Vagina (tissue), 2 donors: Measurements from ENCODE around the gene CARD9. TPM values are rescaled to one million over a fixed set of nuclear protein-coding genes. Genes with fewer than 3 reads are reported as not detected.

Source experiments
- DNase-seq, 2 donors: peaks; one replicate each; pipeline ENCODE4 v3.0.0-alpha.2; 2017; ENCODE audit errors: extremely low spot score in 2 of 2
- H3K27ac ChIP-seq: fragments of 200-600 bp; sonication (generic); one replicate; pipeline ENCODE4 v1.5.1; 2019
- H3K27me3 ChIP-seq: fragments of 200-600 bp; sonication (generic); one replicate; pipeline ENCODE4 v1.5.1; 2019
- H3K36me3 ChIP-seq, 2 donors: fragments of 200-600 bp; sonication (generic); one replicate each; pipeline ENCODE4 v1.5.1; 2017 to 2019
- H3K4me1 ChIP-seq: fragments of 200-600 bp; sonication (generic); one replicate; pipeline ENCODE4 v1.5.1; 2019
- H3K4me3 ChIP-seq, 2 donors: fragments of 200-600 bp; sonication (generic); 1 replicate in 1 of 2; 2 replicates in 1 of 2; pipeline ENCODE4 v1.5.1; 2016 to 2019
- H3K9me3 ChIP-seq: fragments of 200-600 bp; sonication (generic); one replicate; pipeline ENCODE4 v1.5.1; 2019
- POLR2A ChIP-seq, 2 donors: fragments of 450-650 bp; IDR thresholded peaks; one replicate each; pipeline ENCODE4 v1.6.1; 2017; ENCODE audit warnings: antibody characterized with exemption in 2 of 2, mild to moderate bottlenecking in 2 of 2, moderate library complexity in 2 of 2
- POLR2AphosphoS5 ChIP-seq, 2 donors: sonication (generic); formaldehyde crosslinking; IDR thresholded peaks; one replicate each; pipeline ENCODE4 v1.9.0; 2017; ENCODE audit warnings: antibody characterized with exemption in 2 of 2, mild to moderate bottlenecking in 2 of 2, low read depth in 1 of 2; ENCODE audit not compliant: insufficient read depth in 1 of 2
- intact Hi-C: fragments of 100-400 bp; cut with DNase I; formaldehyde crosslinking; loops from one replicate; pipeline ENCODE4 v1.15.1; 2023
- total RNA-seq: library from RNA; depleted of rRNA; stranded (reverse); fragments of >200 nt; gene quantifications from one replicate; pipeline ENCODE4 v1.2.3, GENCODE V29; 2016
- TF ChIP-seq, protein P1 (sequence below), 3 experiments: fragments of 450-650 bp in 2 of 3; fragments of 200-600 bp in 1 of 3; sonication (generic) in 1 of 3; IDR thresholded peaks; one replicate each; pipeline ENCODE4 v1.5.1; 2017 to 2019; ENCODE audit warnings: antibody characterized with exemption in 3 of 3, mild to moderate bottlenecking in 2 of 3, moderate library complexity in 2 of 3

Gene CARD9
- total RNA-seq, 1 donor from 2014 or later = 16.9 TPM

DNA sequence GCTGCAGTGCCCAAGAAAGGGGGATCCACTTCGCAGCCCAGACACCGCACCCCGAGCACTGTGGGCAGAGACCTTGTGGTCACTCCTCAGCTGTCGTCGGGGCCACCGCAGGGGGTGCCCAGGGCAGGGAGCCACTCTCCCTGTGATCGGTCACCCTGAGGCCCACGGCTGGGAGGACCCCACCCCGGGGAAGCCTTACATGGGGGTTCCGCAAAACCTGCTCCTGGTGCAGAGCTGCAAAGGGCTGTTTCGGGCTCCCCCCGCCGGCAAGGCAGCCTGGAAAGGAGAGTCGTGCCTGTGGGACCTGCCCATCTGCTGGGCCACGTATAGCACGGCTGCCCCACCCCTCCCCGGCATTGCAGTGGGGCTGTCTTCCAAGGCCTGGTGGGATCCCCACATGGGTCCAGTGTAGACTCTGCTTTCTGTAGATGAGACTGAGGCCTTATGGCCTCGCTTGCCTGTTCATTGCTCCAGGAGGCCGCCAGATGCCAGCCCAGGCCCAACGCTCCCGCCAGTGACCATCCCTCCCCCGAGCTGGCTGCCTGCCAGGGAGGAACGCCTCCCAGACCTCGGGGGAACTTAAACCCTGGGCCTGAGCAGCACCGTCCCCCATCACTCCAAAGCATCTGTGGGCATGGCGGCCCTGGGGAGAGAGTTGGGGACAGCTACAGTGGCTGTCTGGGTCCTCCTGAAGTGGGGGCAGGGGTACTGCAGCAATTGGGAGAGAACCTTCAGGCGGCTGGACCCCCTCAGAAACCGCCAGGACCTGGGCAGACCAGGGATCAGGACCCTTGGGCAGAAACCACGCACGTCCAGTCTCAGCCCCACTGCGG is 8.3 kb downstream of the CARD9 start:
- no peak for DNase-seq
- H3K27me3 ChIP-seq = no peaks in the 10 kb centered on the region
- intact Hi-C loops = loop anchor here (5.0 to 10.0 kb wide), 2 partner anchors 50 to 163 kb away; no protein-coding TSS in a partner anchor
- no peaks in the 10 kb centered on the region for H3K9me3 ChIP-seq
- H3K27ac ChIP-seq = no peak overlapping the region
- peaks cover 39% of the 10 kb centered on the region for H3K4me1 ChIP-seq
- no peak overlapping the region for H3K4me3 ChIP-seq
- TF ChIP-seq, protein P1, sequence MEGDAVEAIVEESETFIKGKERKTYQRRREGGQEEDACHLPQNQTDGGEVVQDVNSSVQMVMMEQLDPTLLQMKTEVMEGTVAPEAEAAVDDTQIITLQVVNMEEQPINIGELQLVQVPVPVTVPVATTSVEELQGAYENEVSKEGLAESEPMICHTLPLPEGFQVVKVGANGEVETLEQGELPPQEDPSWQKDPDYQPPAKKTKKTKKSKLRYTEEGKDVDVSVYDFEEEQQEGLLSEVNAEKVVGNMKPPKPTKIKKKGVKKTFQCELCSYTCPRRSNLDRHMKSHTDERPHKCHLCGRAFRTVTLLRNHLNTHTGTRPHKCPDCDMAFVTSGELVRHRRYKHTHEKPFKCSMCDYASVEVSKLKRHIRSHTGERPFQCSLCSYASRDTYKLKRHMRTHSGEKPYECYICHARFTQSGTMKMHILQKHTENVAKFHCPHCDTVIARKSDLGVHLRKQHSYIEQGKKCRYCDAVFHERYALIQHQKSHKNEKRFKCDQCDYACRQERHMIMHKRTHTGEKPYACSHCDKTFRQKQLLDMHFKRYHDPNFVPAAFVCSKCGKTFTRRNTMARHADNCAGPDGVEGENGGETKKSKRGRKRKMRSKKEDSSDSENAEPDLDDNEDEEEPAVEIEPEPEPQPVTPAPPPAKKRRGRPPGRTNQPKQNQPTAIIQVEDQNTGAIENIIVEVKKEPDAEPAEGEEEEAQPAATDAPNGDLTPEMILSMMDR (IDR thresholded peaks at IDR 0.05) = no peak
- TF ChIP-seq POLR2AphosphoS5 (IDR thresholded peaks at IDR 0.05; ENCODE audit: insufficient read depth in 1 of 2, low read depth in 1 of 2) = no peak
- TF ChIP-seq POLR2A (IDR thresholded peaks at IDR 0.05) = no peak
- no peaks in the 10 kb centered on the region for H3K36me3 ChIP-seq

DNA sequence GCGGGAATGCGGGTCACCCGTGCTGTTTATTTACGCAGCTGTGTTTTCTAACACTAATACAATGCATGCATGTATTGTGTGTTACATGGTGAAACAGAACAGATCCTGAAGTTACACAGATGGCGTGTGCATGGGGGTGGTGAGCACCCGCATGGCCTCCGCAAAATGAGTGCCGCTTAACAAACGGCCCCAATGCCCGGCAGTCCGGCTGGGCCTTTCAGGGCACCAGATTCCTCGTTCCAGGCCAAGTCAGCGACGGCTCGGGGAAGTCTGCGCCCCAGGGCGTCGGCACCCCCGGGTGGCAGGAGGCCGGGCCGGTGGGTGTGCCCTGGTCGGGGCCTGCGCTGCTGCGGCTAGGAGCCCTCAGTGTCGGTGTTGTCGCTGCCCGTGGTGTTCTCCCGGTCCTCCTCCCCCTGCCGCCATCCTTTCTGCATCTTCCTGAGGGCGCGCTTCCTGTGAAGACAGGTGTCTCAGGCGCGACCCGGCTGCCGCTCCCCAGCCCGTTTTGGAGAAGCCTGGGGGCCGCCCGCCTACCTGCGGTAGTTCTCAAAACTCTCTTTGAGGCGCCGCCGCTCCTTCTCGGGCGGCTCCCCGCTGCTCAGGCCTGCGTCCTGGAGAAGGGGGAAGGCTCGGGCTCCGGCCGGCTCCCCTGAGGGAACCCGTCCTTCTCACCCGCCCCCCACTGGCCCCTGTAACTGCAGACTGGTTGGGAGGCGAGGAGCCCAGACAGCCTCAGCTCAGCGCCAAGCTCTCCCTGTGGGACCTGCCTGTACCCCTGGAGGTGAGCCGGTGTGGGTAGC is 9.3 kb downstream of the CARD9 start:
- Histone ChIP-seq H3K27me3 (no peaks in the 10 kb centered on the region), H3K9me3 (no peaks in the 10 kb centered on the region), H3K4me1 (peaks cover 39% of the 10 kb centered on the region), H3K36me3 (no peaks in the 10 kb centered on the region), H3K4me3 (peak overlapping the region; percentile 75 to 99), H3K27ac (no peak overlapping the region)
- TF ChIP-seq POLR2A (IDR thresholded peaks at IDR 0.05) (no peak), POLR2AphosphoS5 (IDR thresholded peaks at IDR 0.05; ENCODE audit: insufficient read depth in 1 of 2, low read depth in 1 of 2) (no peak)
- TF ChIP-seq, protein P1 (IDR thresholded peaks at IDR 0.05) = peak in 1 of 3 experiments; percentile 48
- DNase-seq = no peak
- intact Hi-C loops = loop anchor here (10.0 kb wide), 1 partner anchor 49 kb away; no protein-coding TSS in a partner anchor

DNA sequence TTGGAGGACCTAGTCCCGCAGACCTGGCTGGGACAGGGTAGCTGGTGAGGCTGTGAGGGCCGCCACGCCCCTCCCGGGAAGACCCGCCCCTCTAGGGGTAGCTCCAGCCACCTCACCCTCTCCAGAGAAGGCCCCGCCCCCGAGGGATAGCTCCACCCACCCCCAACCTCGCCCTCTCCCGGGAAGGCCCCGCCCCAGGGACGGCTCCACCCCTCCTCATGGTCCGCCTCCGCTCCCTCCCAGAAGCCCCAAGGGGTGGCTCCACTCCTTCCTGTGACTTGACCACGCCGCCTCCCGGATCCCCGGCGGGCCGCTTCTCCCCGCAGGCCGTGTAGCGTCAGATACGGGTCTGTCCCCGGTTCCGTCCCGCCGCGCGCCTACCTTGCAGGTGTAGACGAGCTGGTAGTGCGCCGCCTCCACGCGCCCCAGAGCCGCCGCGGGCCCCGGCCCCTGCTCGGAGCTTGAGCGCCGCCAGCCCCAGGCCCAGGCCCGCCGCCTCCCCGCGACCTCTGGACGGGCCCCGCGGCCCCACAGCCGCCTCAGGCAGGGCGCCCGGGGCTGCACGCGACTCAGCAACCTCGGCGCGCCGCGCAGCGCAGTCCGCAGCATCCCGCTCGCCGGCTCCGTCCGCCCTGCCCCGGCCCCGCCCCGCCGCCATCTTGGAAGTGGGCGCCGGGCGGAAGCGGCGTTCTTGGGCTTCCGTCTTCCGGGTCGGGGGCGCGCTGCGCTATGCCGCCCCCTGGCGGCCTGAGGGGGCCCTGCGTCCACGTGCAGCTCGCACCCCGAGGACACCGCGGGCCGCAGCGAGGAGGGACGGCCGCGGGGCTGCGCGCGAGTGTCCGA is 10.1 kb downstream of the CARD9 start, which contains the start of gene DNLZ:
Gene DNLZ (minus strand): TSS at position 639 of the 843 bp plus-strand sequence. CDS start 30 bp downstream, at position 609.
- Histone ChIP-seq H3K9me3 (no peaks in the 10 kb centered on the region), H3K4me1 (peaks cover 39% of the 10 kb centered on the region), H3K4me3 (peak within 1 kb of the TSS; percentile 75 to 99), H3K27me3 (no peaks in the 10 kb centered on the region), H3K36me3 (no peaks in the 10 kb centered on the region), H3K27ac (peak within 1 kb of the TSS; percentile 82)
- peak in 1 of 2 donors; percentile 85 for TF ChIP-seq POLR2AphosphoS5 (IDR thresholded peaks at IDR 0.05; ENCODE audit: insufficient read depth in 1 of 2, low read depth in 1 of 2)
- peak in 1 of 2 donors; percentile 45 for TF ChIP-seq POLR2A (IDR thresholded peaks at IDR 0.05)
- TF ChIP-seq, protein P1 (IDR thresholded peaks at IDR 0.05) = peak; percentile 94 to 99 (median 97)
- DNase-seq = peak in 1 of 2 donors; percentile 96
- intact Hi-C loops = loop anchor here (10.0 kb wide), 1 partner anchor 49 kb away; no protein-coding TSS in a partner anchor

DNA sequence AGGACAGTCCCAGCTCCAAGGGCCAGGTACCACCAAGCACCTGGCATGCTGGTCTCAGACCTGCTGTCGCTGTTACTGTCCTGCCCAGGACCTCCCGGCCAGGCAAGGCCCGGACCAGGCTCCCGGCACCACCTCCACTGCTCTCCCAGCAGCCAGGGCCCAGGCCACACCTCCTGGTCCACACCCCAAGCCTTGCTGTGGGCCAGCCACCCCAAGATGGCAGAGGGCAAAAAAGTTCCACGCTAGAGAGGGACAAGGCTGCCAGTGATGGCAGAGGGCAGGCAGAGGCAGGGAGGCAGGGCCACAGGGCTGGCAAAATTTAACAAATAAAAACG is 11.1 kb downstream of the CARD9 start:
- Histone ChIP-seq H3K36me3 (no peaks in the 10 kb centered on the region), H3K9me3 (no peaks in the 10 kb centered on the region), H3K27ac (peak overlapping the region; percentile 82), H3K4me3 (peak overlapping the region in 1 of 2 donors; percentile 75), H3K27me3 (no peaks in the 10 kb centered on the region), H3K4me1 (peaks cover 39% of the 10 kb centered on the region)
- intact Hi-C loops = loop anchor here (10.0 kb wide), 1 partner anchor 48 kb away; no protein-coding TSS in a partner anchor
- no peak for DNase-seq
- TF ChIP-seq, protein P1 (IDR thresholded peaks at IDR 0.05) = no peak
- TF ChIP-seq POLR2A (IDR thresholded peaks at IDR 0.05) = no peak
- no peak for TF ChIP-seq POLR2AphosphoS5 (IDR thresholded peaks at IDR 0.05; ENCODE audit: insufficient read depth in 1 of 2, low read depth in 1 of 2)
